HG03521 (cell line): Measurements from ENCODE around the gene NME9.

Experiments
- ATAC-seq: cut with Tn5 transposase; IDR thresholded peaks from one replicate; pipeline ENCODE4 v1.9.1; 2021; ENCODE audit warnings: mild to moderate bottlenecking, moderate library complexity; ENCODE audit not compliant: unreplicated experiment

NME9 gene

DNA sequence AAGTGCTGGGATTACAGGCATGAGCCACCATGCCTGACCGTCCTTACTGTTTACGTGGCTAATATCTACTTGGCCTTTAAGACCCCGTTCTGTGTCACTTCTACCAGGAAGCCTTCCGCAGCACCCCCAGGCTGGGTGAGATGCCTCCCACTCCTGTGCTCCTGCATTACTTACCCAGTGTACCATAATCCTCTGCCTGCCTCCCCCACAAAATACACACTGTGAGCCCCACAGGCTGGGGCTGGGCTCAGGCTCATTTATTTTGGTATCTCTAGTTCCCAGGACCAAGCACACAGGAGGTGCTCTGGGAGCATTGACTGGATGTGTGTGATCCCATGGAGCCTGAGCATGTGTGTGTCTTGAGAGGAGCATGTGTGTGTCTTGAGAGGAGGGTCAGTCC, 33.7 kb upstream of the NME9 start:
- ATAC-seq: no peak

DNA sequence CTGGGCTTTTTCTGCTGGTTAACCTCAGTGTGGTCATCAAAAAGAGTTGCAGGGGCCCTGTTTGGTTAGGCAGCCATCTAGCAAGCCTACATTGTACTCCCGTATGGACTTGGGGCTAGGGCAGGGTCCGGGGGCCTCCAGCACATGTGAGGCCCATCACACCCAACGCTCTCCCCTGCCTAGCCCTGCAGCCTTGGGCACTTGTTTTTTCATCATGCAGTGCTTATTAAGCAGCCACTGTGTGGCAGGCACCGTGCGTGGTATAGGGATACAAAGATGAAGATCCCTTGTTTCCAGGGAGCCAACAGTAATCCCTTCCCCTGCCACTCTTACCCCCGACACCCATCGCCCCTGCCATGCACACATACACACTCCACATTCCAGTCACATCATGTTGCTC, 32.9 kb upstream of the NME9 start:
- no peak for ATAC-seq

DNA sequence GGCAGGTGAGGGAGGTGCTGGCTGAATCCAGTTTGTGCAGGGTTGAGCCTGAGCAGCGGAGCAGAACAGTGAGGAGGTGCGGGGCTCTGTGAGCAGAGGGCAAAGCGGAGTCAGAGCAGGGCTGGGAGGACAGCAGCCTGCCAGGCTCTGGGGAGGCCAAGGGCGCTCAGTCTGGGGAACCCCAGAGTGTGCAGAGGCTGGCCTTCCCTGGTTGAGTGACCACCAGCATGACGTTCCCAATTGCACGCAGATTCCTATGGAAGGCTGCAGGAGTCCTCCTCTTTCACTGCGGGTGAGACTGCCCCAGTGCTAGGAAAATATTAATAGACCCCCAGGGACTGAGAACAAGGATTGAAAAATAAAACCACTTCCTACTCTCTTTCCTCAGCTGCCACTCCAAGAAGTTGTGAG, 31.9 kb upstream of the NME9 start:
- no peak for ATAC-seq

- ATAC-seq: no peak
Measured at GRCh38 chr3:138360869-138361525, 31.3 kb upstream of the NME9 start.

GRCh38 chr3:138359919-138360868, 30.5 kb upstream of the NME9 start:
- no peak for ATAC-seq

DNA sequence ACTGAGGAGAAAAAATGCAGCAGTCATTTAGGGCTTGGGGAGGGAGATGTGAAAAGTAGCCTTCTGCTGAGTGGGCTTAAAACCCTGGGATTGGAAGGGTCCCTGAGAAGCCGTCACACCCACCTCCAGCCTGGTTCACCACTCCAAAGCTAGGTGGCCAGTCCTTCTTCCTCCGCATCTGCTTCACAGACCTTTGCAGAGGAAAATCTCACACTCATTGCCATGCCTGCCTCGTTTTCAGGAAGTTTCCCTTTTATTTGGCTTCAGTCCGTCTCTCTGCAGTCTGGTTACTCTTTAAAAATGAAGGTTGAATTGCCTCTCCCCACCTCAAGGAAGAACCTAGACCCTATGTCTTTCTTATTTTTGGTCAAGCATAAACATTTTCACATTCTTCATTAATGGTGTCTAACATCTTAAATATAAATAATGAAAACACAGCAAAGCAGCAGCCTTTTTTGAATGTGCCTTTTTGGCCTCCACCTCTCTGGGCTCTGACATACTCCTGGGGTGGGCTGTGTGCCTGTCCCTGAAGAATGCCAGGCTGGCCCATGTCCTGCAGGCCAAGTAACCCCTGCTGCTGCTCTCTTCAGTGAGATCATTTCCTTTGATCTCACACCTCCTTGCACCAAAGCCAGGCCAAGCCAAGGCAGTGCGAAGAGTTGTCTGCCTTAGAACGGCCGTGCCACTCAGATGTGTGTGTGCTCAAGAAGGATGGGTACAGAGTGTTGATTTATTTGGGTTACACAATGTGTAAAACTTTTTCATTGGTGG, 29.7 kb upstream of the NME9 start:
- ATAC-seq: no peak

DNA sequence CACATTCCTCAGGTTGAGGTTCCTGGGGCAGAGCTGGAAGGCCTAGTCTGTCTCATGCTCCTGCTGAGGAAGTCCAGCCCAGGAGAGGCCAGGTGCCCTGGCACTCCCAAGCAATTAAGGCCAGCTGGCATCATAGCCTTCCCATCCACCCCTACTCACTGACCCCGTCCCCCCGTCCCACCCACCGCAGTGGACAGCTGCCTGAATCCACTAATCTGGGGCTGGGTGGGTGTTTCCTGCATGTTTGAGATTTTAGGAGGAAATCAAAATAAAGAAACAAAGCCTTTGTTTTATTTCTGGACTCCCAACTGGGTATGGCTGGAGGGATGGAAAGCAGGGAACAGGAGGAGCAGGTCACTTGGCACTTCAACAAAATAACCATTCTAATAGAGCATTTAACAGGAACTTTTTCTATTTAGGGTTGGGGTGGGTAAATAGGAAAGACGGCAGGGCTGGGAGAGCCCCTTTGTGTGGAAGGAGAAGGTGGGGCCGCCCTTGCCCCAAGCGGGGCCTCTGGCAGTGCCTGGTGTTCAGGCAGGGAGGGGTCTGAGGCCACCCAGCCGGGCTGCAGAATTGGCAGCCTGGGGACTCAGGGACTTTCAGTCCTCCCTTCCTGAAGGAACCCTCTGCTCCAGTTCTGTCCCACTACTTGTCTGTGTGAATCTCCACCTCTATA, 27.2 kb upstream of the NME9 start:
- no peak for ATAC-seq

DNA sequence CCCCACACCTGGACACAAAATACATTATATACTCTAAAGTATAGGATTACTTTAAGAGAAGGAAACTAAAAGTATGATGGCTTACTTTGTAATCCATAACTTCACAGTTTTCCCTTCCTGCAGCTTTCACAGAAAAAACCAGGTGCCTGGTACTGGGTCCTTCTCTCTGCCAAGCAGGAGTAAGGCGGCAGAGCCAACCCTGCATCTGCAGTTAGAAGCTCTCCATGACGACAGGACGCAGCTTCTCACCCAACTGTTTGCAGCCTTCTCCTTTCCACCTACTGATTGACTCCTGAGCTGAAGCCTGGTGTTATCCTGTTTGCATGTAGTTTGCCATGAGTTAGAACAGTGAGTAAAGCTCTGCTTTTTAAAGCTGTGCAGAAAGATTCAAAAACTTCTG, 25.4 kb upstream of the NME9 start:
- no peak for ATAC-seq

- ATAC-seq: no peak
Measured at GRCh38 chr3:138354376-138354775, 24.7 kb upstream of the NME9 start.

DNA sequence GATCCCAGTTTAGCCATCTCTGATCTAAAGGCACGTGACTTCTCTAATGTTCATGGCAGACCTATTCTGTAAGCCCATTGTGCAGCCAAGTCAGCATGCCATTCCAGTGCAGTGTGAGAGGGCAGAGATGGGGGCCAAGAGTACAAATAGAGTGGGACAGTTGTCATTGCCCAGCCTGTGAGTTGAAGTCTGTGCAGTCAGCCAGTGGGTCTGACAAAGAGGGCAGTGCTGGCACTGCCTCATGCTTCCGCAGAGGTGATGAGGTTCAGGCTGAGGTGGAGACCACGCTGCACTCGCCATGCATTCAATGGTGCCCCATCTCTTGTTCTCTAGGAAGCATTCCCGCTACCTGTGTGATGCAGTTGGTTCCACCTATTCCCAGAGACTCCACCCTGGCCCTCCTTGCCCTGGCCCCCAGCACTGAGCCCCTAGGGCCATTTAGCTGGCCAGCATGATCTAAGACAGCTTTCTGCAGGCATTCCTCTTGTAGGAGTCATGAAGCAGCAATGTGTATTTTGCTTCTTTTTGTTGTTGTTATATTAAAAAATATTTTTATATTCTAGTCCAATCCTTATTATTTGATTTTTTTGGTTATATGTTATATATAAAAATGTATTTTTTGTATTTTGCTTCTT, 22.4 kb upstream of the NME9 start:
- ATAC-seq: no peak

- ATAC-seq: no peak
Measured at GRCh38 chr3:138351151-138351550, 21.5 kb upstream of the NME9 start.

- ATAC-seq: no peak
Measured at GRCh38 chr3:138349926-138350665, 20.4 kb upstream of the NME9 start.

- no peak for ATAC-seq
Measured at GRCh38 chr3:138348754-138349739, 19.4 kb upstream of the NME9 start.

DNA sequence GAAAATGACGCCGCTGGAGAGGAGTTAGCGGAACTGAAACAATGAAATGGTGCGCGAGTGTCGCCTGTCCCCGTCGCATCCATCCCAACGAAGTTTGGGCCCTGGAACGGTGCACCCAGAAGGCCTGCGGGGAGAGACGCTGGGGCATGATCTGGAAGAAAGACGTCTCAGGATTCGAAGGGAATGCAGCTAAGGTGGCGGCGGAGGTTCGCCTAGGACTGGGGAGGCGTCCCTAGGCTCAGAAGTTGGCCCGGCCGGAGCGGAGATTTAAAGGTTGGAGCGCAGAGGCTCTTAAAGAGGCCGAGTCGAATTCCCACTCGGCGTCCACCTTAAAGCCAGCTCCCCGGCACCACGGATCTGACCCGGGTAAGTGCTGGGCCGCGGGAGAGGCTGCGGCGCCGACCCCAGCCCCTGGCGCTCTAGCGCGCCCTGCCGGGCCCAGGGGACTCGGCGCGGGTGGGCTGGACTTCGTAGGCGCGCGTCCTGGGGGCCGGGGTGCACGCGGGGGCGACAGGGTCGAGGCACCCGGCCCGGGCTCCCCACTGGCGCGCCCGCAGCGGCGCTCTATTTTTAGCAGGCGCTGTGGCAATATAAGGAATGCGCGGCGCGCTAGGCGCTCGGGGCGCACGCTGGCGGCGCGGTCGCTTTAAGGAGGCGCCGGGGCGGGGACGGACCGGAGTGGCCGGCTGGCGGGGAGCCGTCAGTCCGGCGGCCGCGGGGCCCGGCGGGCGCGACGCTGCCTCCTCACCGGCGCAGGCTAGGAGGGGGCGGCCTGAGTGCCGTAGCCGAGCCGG, 18.5 kb upstream of the NME9 start, which contains the start of gene MRAS:
TSS of gene MRAS (plus strand) at position 620 of the 794 bp plus-strand sequence. CDS start 24,305 bp downstream, outside the sequence.
- ATAC-seq: peak; percentile 58

DNA sequence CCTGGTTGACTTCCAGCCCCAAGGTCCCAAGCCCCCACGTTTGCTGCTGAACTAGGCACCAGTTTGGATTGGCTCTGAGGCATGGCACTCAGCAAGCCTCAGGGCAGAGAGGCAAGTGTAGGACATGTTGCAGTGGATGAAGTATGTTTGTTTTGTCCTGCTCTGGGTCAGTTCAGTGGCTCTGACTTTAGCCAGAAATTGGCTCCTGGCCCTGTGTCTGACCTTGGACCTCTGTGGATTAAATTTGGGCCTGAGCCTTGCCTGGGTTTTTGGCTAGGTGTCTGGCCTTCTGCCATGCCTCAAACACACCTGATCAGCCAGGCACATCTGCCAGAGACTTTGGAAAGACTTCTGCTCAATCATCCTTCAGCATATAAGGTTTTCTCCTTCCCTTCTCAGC, 15.1 kb upstream of the NME9 start:
- ATAC-seq: no peak

DNA sequence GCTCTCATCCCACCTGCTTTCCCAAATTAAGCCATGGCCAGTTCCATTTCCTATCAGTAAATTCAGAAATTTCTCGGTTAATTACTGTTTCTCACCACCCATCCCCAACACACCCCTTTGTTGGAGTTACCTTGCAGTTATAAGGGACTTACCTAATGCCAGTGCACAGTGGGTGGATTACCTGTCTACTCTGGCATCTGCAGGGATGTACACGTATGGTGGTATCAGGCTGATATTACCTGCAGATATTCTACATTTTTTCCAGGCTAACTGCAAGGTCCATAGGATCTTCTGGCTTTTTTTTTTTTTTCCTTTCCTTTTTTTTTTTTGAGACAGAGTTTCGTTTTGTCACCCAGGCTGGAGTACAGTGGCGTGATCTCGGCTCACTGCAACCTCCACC, 10.9 kb upstream of the NME9 start:
- ATAC-seq: no peak

- no peak for ATAC-seq
Measured at GRCh38 chr3:138338811-138339210, 9.2 kb upstream of the NME9 start.

DNA sequence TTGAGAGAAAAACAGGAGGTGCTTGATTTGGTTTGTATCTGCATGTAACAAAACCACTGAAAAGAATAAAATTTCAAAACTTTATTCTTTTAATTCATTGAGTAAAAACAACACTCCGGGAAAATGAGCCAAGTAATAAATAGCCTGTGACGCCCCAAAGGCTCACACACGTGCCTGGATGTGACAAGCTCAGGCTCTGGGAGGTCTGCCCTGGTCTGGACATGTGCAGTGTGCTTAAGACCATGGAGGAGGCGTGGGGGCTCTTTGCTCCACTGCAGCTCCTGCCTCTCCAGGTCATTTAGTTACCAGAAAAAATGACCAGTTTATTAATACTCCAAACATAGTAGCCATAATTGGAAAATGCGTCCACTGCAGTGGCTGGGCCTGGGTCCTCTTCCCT, 8.6 kb upstream of the NME9 start:
- ATAC-seq: no peak
